Measurements from ENCODE around the gene CRHR2. TPM values are rescaled to one million over a fixed set of nuclear protein-coding genes. Genes with fewer than 3 reads are reported as not detected.

CRHR2 gene
- polyA plus RNA-seq, 2 of the 4 experiments (the other 2 are of a cell fraction), result not detected

- FAIRE-seq (no peak), DNase-seq (ENCODE audit: low read depth in 1 of 2, low spot score in 1 of 2) (no peak), ATAC-seq (peak in 1 of 2 experiments; percentile 54; a peak in 1 of 6 replicates)
- H3K27ac ChIP-seq, result no peak overlapping the region
- H3K4me2 ChIP-seq, result no peak overlapping the region
- ChIA-PET CTCF (interaction anchor here (2.0 kb wide), 1 partner anchor 13 kb away, joined by 6 read pairs; no protein-coding TSS in a partner anchor), POLR2A (no interaction called here)
- 87% methylated on average over 6 of the region's 6 CpGs for WGBS (ENCODE audit: missing lambda C conversion rate)
- no peaks in the 10 kb centered on the region; the same call in 2 of the 3 replicates for H3K4me1 ChIP-seq
- no peaks in the 10 kb centered on the region for H3K9me3 ChIP-seq
- TF ChIP-seq HOXA7 (CRISPR knock-in tag; IDR thresholded peaks at IDR 0.05), result no peak
- no peak for TF ChIP-seq ELK1 (IDR thresholded peaks at IDR 0.05; ENCODE audit: low read depth, low read length)
- no peak for TF ChIP-seq ESRRA (IDR thresholded peaks at IDR 0.05; ENCODE audit: borderline replicate concordance, low read length)
- no peak for TF ChIP-seq HOXB5 (CRISPR knock-in tag; IDR thresholded peaks at IDR 0.05)
- TF ChIP-seq KDM1A (IDR thresholded peaks at IDR 0.05; ENCODE audit: low read depth), result no peak
- TF ChIP-seq NPAS2 (CRISPR knock-in tag; IDR thresholded peaks at IDR 0.05; ENCODE audit: borderline replicate concordance), result no peak
- H3K4me3 ChIP-seq, result no peak overlapping the region
Measured at GRCh38 chr7:30634634-30635201, 47.5 kb downstream of the CRHR2 start.

- FAIRE-seq, result no peak
- Histone ChIP-seq H3K27ac (no peak overlapping the region), H3K4me2 (no peak overlapping the region), H3K4me3 (no peak overlapping the region), H3K4me1 (no peaks in the 10 kb centered on the region; the same call in 2 of the 3 replicates), H3K9me3 (no peaks in the 10 kb centered on the region)
- CTCF ChIA-PET, result interaction anchor here (2.0 kb wide), 1 partner anchor 13 kb away, joined by 6 read pairs; no protein-coding TSS in a partner anchor
- no peak for DNase-seq (ENCODE audit: low read depth in 1 of 2, low spot score in 1 of 2)
- TF ChIP-seq ZNF302 (CRISPR knock-in tag; IDR thresholded peaks at IDR 0.05), result no peak
- TF ChIP-seq EHMT2 (IDR thresholded peaks at IDR 0.05; ENCODE audit: low read depth), result no peak
- no peak for TF ChIP-seq ZFP36 (IDR thresholded peaks at IDR 0.05; ENCODE audit: borderline replicate concordance, partially characterized antibody)
- TF ChIP-seq RNF2 (IDR thresholded peaks at IDR 0.05; ENCODE audit: borderline replicate concordance, low read depth), result no peak
- no peak for TF ChIP-seq KDM1A (IDR thresholded peaks at IDR 0.05; ENCODE audit: low read depth)
- no peak for TF ChIP-seq MAX (IDR thresholded peaks at IDR 0.05)
- TF ChIP-seq CTCF (IDR thresholded peaks at IDR 0.05), result no peak
- TF ChIP-seq GATA3 (IDR thresholded peaks at IDR 0.05; ENCODE audit: borderline replicate concordance), result no peak
- TF ChIP-seq MAFK (IDR thresholded peaks at IDR 0.05; ENCODE audit: partially characterized antibody), result no peak
- no peak for TF ChIP-seq RCOR1 (IDR thresholded peaks at IDR 0.05; ENCODE audit: low read depth, low read length)
- TF ChIP-seq RAD21 (conservative IDR thresholded peaks at IDR 0.05 in 1 of 2, IDR thresholded peaks at IDR 0.05 in 1 of 2), result no peak
- no peak for TF ChIP-seq ESRRA (IDR thresholded peaks at IDR 0.05; ENCODE audit: borderline replicate concordance, low read length)
- no peak for TF ChIP-seq MYC (IDR thresholded peaks at IDR 0.05; ENCODE audit: borderline replicate concordance, low read length)
- TF ChIP-seq ZC3H11A (IDR thresholded peaks at IDR 0.05), result no peak
- no peak for TF ChIP-seq CEBPB (IDR thresholded peaks at IDR 0.05)
- no peak for TF ChIP-seq JUNB (IDR thresholded peaks at IDR 0.05)
- no peak for TF ChIP-seq REST (IDR thresholded peaks at IDR 0.05)
- TF ChIP-seq TFCP2L1 (CRISPR knock-in tag; IDR thresholded peaks at IDR 0.05), result no peak
- WGBS (ENCODE audit: missing lambda C conversion rate), result 82% methylated on average over 1 of the region's 1 CpG
- peak in 1 of 2 experiments; percentile 59; a peak in 2 of 6 replicates for ATAC-seq
- POLR2A ChIA-PET, result no interaction called here
Measured at GRCh38 chr7:30634193-30634626, 48.0 kb downstream of the CRHR2 start.

All from A549 (cell line).